ENCODE data around the gene SHANK3. TPM values are rescaled to one million over a fixed set of nuclear protein-coding genes. Genes with fewer than 3 reads are reported as not detected.

The SHANK3 gene
- total and polyA plus RNA-seq, 2 of the 4 experiments (the other 2 are of a cell fraction) = 0.18 to 1.5 TPM

DNA sequence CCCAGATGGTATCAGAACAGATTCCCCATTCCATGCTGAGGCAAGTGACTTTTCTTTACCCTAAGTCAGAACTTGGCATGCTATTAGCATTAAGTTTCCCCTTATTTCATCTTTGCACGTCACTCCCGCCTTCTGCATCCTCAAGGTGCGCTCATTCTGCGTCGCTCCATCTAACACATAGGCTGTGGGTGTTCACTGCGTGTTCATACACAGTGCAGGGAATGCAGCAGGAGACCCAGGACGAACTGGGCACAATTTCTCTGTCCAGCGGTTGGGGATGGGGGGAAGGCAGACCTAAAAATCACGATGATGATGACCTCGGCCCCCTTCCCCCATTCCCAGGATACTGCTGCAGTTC lies 45.7 kb downstream of the SHANK3 start:
- no peak overlapping the region for H4K5ac ChIP-seq (ENCODE audit: low read depth, low read length)
- no peak overlapping the region for H3K27ac ChIP-seq (ENCODE audit: insufficient read depth, low read length)
- no peak overlapping the region for H2AK9ac ChIP-seq (replicated peaks; ENCODE audit: low read depth, low read length, poor library complexity)
- H3K18ac ChIP-seq (ENCODE audit: low read depth, low read length) = no peak overlapping the region
- H3K14ac ChIP-seq (replicated peaks; ENCODE audit: low read depth, low read length) = no peak overlapping the region
- H3K9me1 ChIP-seq (ENCODE audit: insufficient read depth, low read length) = no peaks in the 10 kb centered on the region
- TF ChIP-seq RAD21 (IDR thresholded peaks at IDR 0.05; ENCODE audit: low read length) (no peak), MXI1 (IDR thresholded peaks at IDR 0.05; ENCODE audit: borderline replicate concordance, low read depth, low read length) (no peak), SMC3 (IDR thresholded peaks at IDR 0.05; ENCODE audit: low read depth, low read length) (no peak), RCOR1 (IDR thresholded peaks at IDR 0.05; ENCODE audit: insufficient replicate concordance, low read length) (no peak)
- in situ Hi-C loops (cut with MboI; ENCODE audit: low sequenced_read_pairs) (no loop called here), intact Hi-C loops (cut with micrococcal nuclease) (no loop called here), dilution Hi-C loops (cut with HindIII; ENCODE audit: low sequenced_read_pairs, unreplicated experiment) (no loop called here)
- H2BK120ac ChIP-seq (ENCODE audit: low read depth, low read length) = no peak overlapping the region
- POLR2A ChIA-PET (ENCODE audit: unreplicated experiment) = no interaction called here
- H3K56ac ChIP-seq (ENCODE audit: extremely low read depth, insufficient read depth, low read length) = no peak overlapping the region
- H3K4me2 ChIP-seq (ENCODE audit: low read depth, low read length) = no peak overlapping the region
- no peaks in the 10 kb centered on the region; the same call in 1 of the 2 replicates for H4K20me1 ChIP-seq (ENCODE audit: insufficient read depth, low read length)
- no peak overlapping the region for H2BK15ac ChIP-seq (ENCODE audit: low read depth, low read length)
- no peak overlapping the region for H2BK5ac ChIP-seq (ENCODE audit: low read depth, low read length, poor library complexity, severe bottlenecking)
- no peak overlapping the region for H3K9ac ChIP-seq (ENCODE audit: low read depth, low read length)
- 80% methylated on average over 3 of the region's 10 CpGs; no CpG with 5 or more reads in 1 of the 2 experiments for WGBS, 2 experiments (ENCODE audit: extremely low coverage in 2 of 2, insufficient read length in 1 of 2)
- peaks cover 17% of the 10 kb centered on the region; the same call in 1 of the 2 replicates for H3K27me3 ChIP-seq (ENCODE audit: control insufficient read depth, insufficient read depth, low read length)
- H3K36me3 ChIP-seq (ENCODE audit: control insufficient read depth, insufficient read depth, low read length) = no peaks in the 10 kb centered on the region
- ATAC-seq (ENCODE audit: low read depth) (no peak), DNase-seq (no peak)
- no peak overlapping the region for H4K91ac ChIP-seq (ENCODE audit: insufficient read depth, low read depth, low read length)
- no peak overlapping the region for H3K23ac ChIP-seq (ENCODE audit: low read depth, low read length)
- H3K9me3 ChIP-seq (ENCODE audit: control insufficient read depth, insufficient read depth, low read length) = no peaks in the 10 kb centered on the region
- no TSS peak for BruUV-seq (replicated peaks)
- H3K79me1 ChIP-seq (ENCODE audit: low read depth in 1 of 2, low read length in 2 of 2) = no peaks in the 10 kb centered on the region
- no peak overlapping the region for H2AK5ac ChIP-seq (ENCODE audit: low read depth, low read length)
- no peaks in the 10 kb centered on the region for H3K4me1 ChIP-seq (ENCODE audit: control insufficient read depth, insufficient read depth, low read length)
- H3K4ac ChIP-seq (ENCODE audit: low read depth, low read length) = no peak overlapping the region
- no peak overlapping the region for H3K4me3 ChIP-seq (ENCODE audit: insufficient read depth, low read depth, low read length)
- no peak overlapping the region for H4K8ac ChIP-seq (ENCODE audit: low read depth in 2 of 2, low read length in 2 of 2)
- no peak overlapping the region for H2AFZ ChIP-seq (replicated peaks; ENCODE audit: low read length, poor library complexity)
- CTCF ChIA-PET = no interaction called here
- no peak overlapping the region for H2BK20ac ChIP-seq (ENCODE audit: low read depth, low read length)

Data from IMR-90 (cell line).